ENCODE results near the gene SEMA3C.

DNA sequence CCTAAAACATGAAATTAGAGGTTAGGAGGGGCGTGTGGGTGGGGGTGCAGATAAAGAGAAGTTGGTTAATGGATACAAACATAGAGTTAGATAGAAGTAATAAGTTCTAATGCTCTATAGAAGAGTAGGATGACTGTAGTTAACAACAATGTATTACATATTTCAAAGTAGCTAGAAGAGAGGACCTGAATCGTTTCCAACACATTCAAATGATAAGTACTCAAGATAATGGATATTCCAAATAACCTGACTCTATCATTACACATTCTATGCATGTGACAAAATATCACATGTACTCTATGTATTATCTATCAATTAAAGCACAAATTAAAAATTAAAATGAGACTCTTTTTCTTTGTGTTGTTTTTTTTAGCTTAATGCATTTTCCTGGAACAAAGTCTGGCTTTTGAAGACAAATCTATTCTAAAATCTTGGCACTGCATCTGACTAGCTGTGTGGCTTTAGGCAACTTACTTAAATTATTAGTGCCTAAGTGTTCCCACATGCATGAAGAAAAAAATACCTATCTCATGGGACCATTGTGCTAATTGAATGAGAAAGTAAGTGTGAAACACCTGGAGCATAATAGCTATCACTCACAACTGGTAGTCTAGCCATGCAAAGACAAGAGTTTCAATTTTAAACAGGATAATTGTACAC, 75.7 kb downstream of the SEMA3C start:
- TF ChIP-seq, protein P1, sequence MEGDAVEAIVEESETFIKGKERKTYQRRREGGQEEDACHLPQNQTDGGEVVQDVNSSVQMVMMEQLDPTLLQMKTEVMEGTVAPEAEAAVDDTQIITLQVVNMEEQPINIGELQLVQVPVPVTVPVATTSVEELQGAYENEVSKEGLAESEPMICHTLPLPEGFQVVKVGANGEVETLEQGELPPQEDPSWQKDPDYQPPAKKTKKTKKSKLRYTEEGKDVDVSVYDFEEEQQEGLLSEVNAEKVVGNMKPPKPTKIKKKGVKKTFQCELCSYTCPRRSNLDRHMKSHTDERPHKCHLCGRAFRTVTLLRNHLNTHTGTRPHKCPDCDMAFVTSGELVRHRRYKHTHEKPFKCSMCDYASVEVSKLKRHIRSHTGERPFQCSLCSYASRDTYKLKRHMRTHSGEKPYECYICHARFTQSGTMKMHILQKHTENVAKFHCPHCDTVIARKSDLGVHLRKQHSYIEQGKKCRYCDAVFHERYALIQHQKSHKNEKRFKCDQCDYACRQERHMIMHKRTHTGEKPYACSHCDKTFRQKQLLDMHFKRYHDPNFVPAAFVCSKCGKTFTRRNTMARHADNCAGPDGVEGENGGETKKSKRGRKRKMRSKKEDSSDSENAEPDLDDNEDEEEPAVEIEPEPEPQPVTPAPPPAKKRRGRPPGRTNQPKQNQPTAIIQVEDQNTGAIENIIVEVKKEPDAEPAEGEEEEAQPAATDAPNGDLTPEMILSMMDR (IDR thresholded peaks at IDR 0.05) = no peak
- TF ChIP-seq POLR2A (IDR thresholded peaks at IDR 0.05) = no peak
